ENCODE results near the gene ANKMY1.
"Not testable (repeated sequence)": the region's sequence is repeated elsewhere in the genome, so short reads cannot be mapped to it uniquely, and the experiment has no call there.

ANKMY1 gene

GRCh38 chr2:240556553-240557100 lies 1.2 kb downstream of the ANKMY1 start:
- DNase-seq (ENCODE audit: low spot score), result peak; percentile 69
- no peak for FAIRE-seq

GRCh38 chr2:240555541-240556250 lies 2.1 kb downstream of the ANKMY1 start:
- FAIRE-seq (no peak), DNase-seq (ENCODE audit: low spot score) (no peak)

GRCh38 chr2:240554767-240555493 lies 2.9 kb downstream of the ANKMY1 start:
- no peak for DNase-seq (ENCODE audit: low spot score)
- no peak for FAIRE-seq

- DNase-seq (ENCODE audit: low spot score) (no peak), FAIRE-seq (no peak)
Observed at GRCh38 chr2:240553956-240554480, 3.8 kb downstream of the ANKMY1 start.

- FAIRE-seq (no peak), DNase-seq (ENCODE audit: low spot score) (no peak)
Observed at GRCh38 chr2:240551811-240552210, 6.0 kb downstream of the ANKMY1 start.

DNA sequence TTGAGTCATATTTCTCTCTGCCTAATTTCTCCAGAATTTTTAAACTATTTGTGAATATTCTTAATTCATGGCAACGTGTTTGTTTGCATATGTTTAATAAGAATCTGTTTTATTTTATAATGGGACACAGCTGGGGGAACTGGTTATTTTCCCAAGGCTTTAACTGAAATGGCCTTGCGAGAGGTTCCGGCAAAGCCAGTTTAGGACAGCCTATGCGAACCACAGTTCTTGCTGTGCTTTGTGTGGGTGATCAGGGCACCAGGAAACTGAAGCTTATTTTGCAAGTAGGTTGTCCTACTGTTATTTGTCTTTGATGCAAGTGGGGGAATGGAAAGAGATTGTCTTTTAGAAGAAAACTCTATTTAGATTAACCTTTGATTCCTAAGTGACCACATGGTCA lies 6.5 kb downstream of the ANKMY1 start:
- DNase-seq (ENCODE audit: low spot score) (no peak), FAIRE-seq (no peak)

DNA sequence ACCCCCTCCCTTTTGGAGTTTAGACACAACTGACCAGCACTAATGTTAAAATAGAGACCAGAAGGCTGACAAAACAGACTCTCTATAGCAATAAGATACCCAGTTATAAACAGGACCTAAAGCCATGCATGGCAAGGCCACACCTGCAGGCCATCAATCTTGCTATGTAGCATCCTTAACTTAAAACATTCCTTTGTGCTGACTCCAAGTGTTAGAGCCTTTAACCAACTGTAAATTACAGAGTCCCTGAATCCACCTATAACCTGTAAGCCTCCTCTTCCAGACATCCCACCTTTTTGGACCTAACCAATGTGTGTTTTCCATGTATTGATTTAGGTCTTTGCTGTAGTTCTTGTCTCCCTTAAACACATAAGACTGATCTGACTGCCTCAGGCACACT lies 17.9 kb downstream of the ANKMY1 start:
- FAIRE-seq (no peak), DNase-seq (ENCODE audit: low spot score) (no peak)

DNA sequence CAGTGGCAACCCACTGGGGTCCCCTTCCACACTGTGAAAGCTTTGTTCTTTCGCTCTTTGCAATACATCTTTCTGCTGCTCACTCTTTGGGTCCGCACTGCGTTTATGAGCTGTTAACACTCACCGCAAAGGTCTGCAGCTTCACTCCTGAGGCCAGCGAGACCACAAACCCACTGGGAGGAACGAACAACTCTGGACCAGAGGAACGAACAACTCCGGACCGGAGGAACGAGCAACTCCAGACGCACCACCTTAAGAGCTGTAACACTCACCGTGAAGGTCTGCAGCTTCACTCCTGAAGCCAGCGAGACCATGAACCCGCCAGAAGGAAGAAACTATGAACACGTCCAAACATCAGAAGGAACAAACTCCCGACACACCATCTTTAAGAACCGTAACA lies 18.7 kb downstream of the ANKMY1 start:
- not testable (repeated sequence) for FAIRE-seq; DNase-seq (ENCODE audit: low spot score)

DNA sequence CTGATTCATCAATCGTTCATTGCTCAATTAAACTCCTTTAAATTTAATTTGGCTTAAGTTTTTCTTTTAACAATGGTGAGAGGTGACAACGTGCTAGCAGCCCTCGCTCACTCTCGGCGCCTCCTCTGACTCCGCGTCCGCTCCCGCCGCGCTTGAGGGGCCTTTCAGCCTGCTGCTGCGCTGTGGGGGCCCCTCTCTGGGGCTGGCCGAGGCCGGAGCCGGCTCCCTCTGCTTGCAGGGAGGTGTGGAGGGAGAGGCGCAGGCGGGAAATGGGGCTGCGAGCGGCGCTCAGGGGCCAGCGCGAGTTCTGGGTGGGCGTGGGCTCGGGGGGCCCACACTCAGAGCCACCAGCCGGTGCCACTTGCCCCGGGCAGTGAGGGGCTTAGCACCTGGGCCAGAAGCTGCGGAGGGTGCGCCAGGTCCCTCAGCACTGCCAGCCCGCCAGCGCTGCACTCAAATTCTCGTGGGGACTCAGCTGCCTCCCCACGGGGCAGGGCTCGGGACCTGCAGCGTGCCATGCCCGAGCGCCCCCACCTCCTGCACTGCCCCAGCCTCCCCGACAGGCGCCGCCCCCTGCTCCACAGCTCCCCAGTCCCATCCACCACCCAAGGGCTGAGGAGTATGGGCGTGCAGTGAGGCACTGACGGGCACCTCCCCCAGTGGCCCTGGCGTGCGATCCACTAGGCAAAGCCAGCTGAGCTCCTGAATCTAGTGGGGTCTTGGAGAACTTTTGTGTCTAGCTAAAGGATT lies 19.6 kb downstream of the ANKMY1 start:
- no peak for FAIRE-seq
- DNase-seq (ENCODE audit: low spot score), result no peak

DNA sequence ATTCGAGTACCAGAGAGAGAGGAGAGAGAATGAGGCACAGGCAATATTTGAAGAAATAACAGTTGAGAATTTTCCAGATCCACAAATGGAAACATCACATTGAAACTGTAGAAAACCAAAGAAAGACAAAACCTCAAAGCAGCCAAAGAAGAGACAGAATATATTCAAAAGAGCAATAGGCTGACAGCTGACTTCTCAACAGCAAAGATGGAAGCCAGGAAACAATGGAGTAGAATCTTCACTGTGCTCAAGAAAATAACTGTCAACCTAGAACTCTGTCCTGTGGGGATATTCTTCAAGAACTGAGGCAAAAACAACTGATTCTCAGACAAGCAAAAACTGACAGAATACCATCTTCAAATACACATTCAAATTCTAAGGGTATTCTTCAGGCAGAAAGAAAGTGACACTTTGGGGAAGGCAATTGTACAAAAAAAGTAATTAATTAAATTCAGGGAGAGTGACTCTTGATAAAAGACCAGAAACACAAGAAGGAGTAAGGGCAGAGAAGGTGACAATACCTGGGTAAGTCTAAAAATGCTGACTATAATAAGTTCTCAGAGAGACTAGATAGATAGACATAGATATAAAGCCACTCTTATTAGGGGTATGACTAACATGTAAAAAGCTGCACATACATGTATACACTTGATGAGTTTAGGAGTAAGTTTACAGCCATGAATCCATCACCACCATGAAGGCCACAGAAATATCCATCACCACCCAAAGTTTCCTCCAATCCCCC lies 25.6 kb downstream of the ANKMY1 start:
- DNase-seq (ENCODE audit: low spot score) (no peak), FAIRE-seq (no peak)

DNA sequence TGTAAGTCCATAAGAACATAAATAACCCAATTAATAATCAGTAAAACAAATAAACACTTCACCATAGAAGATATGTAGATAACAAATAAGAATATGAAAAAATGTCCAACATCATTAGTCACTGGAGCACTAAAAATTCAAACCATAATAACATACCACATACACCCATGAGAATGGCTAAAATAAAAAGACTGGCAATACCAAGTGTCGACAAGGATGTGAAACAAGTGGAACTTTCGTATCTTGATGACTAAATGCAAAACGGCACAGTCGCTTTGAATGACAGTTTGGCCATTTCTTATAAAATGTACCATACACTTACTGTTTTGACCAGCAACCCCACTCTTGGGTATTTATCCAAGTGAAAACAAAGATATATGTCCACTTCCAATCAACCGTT lies 26.8 kb downstream of the ANKMY1 start:
- FAIRE-seq (no peak), DNase-seq (ENCODE audit: low spot score) (no peak)

- no peak for DNase-seq (ENCODE audit: low spot score)
- no peak for FAIRE-seq
Observed at GRCh38 chr2:240530181-240530580, 27.6 kb downstream of the ANKMY1 start.

- FAIRE-seq (no peak), DNase-seq (ENCODE audit: low spot score) (no peak)
Observed at GRCh38 chr2:240529344-240529999, 28.3 kb downstream of the ANKMY1 start.

DNA sequence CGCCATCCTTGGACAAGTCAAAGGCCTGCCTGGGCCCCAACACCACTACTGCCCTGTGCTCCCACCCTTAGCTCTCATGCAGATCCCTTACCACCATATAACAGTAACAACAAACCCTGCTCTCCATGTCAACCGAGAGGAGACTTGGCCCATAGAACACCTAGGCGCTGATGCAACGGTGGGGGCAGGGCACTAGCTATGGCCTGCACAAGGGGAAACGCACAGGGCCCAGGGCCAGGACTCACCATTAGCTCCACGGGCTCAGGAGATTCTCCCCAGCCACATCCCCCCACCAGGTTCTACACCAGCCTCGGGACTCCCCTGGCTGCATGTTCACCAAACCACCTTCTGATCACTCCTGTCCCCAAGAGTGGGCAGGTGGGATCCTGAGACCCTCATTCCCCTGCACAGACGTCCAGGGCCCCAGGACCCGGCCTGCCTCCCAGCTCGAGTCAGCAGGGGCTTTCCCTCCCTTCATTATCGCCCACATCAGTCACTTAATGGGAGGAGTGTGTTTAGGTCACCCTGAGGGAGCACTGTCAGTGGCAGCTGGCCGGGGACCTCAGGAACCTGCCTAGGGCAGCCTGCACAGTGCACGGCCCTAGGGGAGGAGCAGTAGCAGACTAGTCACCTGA lies 29.3 kb downstream of the ANKMY1 start:
- FAIRE-seq (no peak), DNase-seq (ENCODE audit: low spot score) (no peak)

GRCh38 chr2:240527153-240527750 lies 30.5 kb downstream of the ANKMY1 start:
- FAIRE-seq (peak; percentile 23), DNase-seq (ENCODE audit: low spot score) (no peak)

GRCh38 chr2:240526521-240526920 lies 31.3 kb downstream of the ANKMY1 start:
- DNase-seq (ENCODE audit: low spot score), result no peak
- peak; percentile 53 for FAIRE-seq

- DNase-seq (ENCODE audit: low spot score), result no peak
- FAIRE-seq, result no peak
Observed at GRCh38 chr2:240525802-240526201, 32.0 kb downstream of the ANKMY1 start.

DNA sequence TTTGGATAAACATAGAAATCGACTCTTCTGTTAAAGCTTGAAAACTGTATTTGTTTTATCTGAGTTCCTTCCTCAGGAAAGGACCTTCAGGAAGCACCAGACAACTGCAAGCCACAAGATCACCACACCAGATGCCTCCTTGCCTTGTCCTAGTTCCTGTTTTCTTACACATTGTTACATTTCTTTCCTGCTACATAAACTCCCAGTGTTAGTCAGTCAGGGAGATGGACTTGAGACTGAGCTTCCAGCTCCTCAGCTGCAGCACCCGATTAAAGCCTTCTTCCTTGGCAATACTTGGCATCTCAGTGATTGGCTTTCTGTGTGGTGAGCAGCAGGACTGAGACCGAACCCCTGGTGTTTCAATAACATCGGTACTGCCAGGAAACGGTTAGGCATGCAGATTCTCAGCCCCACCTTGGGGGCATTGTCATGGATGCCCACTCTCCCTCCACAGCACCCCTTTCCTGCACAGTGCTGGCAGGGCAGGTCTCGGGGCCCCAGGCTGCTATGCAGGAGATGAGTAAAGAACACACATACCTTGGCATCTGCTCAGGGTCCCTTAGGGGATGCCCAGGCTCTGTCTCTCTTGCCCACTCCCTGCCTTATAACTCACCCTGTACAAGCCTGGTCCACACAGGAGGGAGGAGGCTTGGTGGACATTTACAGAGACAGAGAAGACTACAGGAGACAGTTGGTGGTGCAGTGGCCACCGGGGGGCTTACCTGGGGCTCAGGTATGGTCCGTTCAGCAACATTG lies 32.6 kb downstream of the ANKMY1 start:
- FAIRE-seq (no peak), DNase-seq (ENCODE audit: low spot score) (no peak)

All from urothelium cell line (cell line).